LNCaP clone FGC (cell line): Measurements from ENCODE around the gene LRTM2.

Experiments used
- DNase-seq: peaks from one replicate; pipeline ENCODE4 v3.0.0-alpha.2; 2011; ENCODE audit warnings: low read depth
- H3K4me3 ChIP-seq: 2 replicates; pipeline ENCODE4 v1.5.1; 2011; ENCODE audit warnings: mild to moderate bottlenecking, low read depth, low read length, control low read depth
- TF ChIP-seq, protein P1 (sequence below): IDR thresholded peaks from 2 replicates; pipeline ENCODE4 v1.5.1; 2012; ENCODE audit warnings: mild to moderate bottlenecking; ENCODE audit not compliant: control insufficient read depth, insufficient read depth; ENCODE audit errors: extremely low read depth

Gene LRTM2

DNA sequence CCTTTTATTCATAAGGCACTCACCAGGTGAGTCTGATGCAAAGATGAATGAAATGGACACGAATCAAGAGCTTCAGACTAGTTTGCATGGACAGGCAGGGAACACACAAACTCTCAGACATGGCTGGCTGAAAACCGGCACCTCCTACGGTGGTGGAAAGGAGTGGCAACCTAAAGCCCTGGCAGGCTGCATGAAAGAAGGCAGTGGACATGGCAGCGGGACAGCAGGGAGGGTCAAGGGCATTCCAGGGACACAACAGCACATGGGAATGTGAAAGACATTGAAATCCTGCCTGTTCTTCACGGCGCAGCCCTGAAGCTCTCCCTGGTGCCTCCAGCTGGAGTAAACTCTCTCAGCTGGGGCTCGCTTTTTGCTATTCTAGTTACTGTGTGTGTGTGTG is 16.6 kb upstream of the LRTM2 start:
- H3K4me3 ChIP-seq, result no peak overlapping the region
- TF ChIP-seq, protein P1, sequence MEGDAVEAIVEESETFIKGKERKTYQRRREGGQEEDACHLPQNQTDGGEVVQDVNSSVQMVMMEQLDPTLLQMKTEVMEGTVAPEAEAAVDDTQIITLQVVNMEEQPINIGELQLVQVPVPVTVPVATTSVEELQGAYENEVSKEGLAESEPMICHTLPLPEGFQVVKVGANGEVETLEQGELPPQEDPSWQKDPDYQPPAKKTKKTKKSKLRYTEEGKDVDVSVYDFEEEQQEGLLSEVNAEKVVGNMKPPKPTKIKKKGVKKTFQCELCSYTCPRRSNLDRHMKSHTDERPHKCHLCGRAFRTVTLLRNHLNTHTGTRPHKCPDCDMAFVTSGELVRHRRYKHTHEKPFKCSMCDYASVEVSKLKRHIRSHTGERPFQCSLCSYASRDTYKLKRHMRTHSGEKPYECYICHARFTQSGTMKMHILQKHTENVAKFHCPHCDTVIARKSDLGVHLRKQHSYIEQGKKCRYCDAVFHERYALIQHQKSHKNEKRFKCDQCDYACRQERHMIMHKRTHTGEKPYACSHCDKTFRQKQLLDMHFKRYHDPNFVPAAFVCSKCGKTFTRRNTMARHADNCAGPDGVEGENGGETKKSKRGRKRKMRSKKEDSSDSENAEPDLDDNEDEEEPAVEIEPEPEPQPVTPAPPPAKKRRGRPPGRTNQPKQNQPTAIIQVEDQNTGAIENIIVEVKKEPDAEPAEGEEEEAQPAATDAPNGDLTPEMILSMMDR, result no peak
- DNase-seq, result no peak

DNA sequence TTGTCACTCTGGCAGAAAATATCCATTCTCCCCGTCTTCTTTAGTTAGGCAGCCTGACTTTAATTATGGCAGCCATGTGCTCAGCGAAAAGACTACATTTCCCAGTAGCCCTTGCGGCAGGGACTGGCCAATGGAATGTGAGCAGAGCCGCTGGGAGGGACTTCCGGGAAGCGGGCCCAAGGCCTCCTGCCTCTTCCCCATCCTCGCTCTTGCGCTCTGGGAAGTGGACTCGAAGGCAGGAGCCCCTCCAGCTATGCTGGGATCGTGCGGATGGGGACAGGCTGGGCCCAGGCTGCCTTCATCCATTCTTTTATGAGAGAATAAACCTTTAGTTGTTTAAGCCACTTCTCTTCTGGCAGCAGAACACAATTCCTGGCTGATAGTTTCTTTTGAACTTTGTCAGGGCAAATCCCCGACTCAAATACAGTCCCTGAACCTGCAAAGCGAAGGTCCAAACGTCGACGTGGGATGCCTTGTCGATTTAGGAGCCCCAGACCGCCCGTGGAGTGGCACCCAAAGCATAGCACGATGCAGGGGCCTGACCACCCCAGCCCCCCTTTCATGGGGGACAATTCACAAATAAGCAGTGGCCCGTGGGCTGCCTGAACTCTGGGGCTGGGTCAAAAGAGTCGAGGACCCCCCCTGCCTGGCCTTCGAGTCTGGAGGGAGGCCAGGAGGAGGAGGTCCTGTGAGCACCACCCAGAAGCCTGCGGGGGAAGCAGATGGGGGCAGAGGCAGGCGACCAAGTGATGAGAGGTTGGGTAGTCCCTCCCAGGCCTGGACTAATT is 15.6 kb upstream of the LRTM2 start:
- peak; percentile 68 for DNase-seq
- no peak overlapping the region for H3K4me3 ChIP-seq
- TF ChIP-seq, protein P1, result no peak

DNA sequence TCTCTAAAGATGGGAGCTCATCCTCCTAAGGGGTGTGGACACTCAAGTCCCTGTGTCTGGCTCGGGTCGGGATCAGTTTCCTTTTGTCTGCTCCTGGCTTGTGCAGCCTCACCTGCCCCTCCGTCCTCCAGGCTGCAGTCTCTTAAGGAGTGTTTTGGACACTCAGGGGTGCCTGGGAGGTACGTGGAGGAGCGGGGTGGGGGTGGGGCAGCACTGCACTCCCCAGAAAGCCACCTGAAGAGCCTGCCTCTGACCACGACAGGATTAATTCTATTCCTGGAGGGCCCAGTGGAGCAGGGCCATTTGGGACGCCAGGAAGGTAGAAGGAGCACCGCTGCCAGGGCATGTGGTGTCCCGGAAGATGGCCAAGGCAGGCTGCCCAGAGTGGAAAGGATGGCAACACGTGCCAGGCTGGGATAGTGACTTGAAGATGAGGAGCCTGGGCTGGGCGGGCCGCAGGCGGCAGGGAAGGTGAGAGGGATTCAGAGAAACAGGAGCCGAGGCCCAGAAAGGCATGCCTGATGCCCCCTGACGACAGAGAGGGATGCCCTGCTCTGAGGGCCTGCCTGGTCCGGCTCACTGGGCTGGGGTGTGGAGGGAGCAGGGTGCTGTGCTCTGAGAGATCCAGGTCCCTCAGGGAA is 14.8 kb upstream of the LRTM2 start:
- no peak for DNase-seq
- TF ChIP-seq, protein P1, result no peak
- H3K4me3 ChIP-seq, result no peak overlapping the region

DNA sequence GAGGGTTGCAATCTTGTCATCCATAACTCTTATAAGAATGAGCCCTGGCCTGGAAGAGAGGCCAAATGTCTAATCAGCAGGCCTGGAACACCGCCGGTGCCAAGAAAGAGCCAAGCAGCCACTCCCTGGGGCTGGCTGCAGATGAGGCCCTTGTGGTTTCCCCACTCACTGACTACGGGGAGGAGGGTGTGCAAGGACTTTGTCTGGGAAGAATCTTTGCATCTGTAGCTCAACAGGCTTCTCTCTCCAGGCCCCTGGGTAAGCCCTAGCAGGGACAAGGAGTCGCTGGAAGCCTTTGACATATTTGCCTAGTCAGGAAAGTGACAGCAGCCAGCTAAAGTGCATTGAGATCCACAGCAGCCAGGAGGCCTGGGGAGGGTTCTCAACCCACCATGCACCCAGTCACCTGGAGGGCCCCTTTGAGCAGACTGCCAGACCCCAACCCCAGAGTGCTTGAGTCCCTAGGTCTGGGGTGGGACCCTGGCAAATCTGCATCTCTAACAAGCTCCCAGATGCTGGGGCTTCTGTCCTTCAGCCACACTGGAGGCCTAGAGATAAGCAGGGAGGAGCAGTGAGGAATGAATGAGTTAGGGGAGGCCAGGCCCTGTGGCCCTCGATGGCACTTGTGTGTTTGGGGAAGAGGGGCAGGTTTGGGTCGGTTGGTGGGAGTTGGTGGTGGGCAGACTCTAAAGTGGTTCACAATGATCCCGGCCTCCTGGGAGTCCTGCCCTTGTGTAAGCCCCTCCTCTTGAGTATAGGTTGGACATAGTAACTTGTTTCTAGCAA is 13.9 kb upstream of the LRTM2 start:
- TF ChIP-seq, protein P1, result no peak
- no peak overlapping the region for H3K4me3 ChIP-seq
- DNase-seq, result no peak

DNA sequence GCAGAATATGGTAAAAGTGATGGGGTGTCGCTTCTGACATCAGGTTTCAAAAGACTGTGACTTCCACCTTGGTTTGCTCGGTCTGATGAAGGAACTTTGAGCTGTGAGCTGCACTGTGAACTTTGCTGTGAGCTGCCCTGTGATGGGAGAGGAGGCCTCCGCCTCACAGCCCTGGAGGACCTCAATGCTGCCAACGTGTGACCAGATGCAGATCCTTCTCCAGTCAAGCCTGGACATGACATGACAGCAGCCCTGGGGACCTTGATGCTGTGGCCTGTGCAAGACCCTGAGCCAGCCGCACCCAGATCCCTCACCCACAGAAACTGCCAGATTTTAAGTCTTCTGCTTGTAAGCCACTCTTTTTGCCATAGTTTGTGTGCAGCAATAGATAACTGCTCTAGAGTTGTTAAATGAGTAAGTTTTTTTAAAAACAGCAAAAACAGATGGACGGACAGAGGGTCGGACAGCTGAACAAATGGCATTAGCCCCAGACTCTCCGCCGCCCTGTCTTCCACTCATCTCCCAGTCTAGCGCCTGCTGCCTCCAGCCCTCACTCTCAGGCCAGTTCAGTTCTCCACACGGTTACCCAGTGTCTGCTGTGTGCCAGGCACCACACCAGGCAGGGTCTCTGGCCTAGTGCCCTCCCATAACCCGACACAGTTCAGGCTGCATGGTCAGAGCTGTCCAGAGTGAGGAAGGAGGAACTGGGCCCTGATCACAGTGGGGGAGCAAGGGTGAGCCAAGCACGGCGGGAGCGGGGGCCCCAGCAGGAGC is 13.1 kb upstream of the LRTM2 start:
- TF ChIP-seq, protein P1, result no peak
- DNase-seq, result no peak

DNA sequence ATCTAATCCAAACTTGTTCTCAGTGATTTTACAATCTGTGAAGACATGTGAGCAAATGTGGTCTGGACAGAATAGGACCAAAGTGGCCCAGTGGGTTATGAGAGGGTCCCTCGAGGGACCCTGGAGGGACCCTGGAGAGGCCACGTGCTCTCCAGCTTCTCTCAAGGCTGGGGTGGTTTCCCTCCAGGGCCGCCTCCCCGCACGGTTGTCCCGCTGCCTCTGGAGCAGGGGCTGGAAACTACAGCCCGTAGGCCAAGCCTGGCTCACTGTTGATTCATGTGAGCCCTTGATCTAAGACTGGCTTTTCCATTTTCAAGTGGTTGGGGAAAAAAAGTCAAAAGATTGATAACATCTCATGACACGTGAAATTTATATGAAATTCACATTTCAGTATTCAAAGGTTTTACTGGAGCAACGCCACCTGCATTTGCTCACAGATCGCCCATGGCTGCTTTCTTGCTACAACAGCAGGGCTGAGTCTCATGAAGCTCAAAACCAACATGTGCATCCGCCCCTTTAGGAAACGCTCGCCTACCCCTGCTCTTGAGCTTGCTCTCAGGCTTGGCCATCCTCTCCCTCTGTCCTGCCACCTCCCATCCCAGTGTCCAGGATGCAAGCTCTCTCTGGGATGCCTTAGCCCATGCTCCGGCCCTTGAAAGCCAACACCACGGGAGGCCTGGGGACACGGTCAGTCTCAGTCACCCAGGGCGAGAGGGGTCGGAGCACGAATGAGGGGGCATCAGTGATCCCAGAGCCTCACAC is 12.1 kb upstream of the LRTM2 start:
- no peak for DNase-seq
- TF ChIP-seq, protein P1, result no peak
- H3K4me3 ChIP-seq, result no peak overlapping the region

More for the DNA sequence above, 13.1 kb upstream of the LRTM2 start:
- H3K4me3 ChIP-seq, result no peak overlapping the region
